PFSK-1 (cell line): ENCODE measurements around the gene SLC25A1.

ENCODE experiments used
- FOXP2 ChIP-seq: optimal IDR thresholded peaks from 2 replicates; pipeline ENCODE3; 2011; ENCODE audit warnings: borderline replicate concordance, control low read depth, inconsistent platforms; ENCODE audit not compliant: insufficient read depth; ENCODE audit errors: extremely low read length, extremely low read depth
- POLR2AphosphoS5 ChIP-seq: IDR thresholded peaks from 2 replicates; pipeline ENCODE4 v1.6.1; 2012; ENCODE audit warnings: low read depth, mild to moderate bottlenecking, control low read depth, low read length, moderate library complexity
- REST ChIP-seq, 2 experiments: IDR thresholded peaks; 2 replicates each; pipeline versions ENCODE4 v1.6.1 to v1.8.0; 2011 to 2012; ENCODE audit warnings: low read depth in 2 of 2, low read length in 2 of 2, control low read depth in 1 of 2, inconsistent platforms in 1 of 2, mild to moderate bottlenecking in 1 of 2, moderate library complexity in 1 of 2; ENCODE audit not compliant: insufficient read depth in 1 of 2
- SIN3A ChIP-seq: IDR thresholded peaks from 2 replicates; pipeline ENCODE4 v1.6.1; 2012; ENCODE audit warnings: mild to moderate bottlenecking, low read length, moderate library complexity, borderline replicate concordance; ENCODE audit not compliant: insufficient read depth
- TAF1 ChIP-seq: IDR thresholded peaks from 2 replicates; pipeline ENCODE4 v1.6.1; 2012; ENCODE audit warnings: low read length, control low read depth, borderline replicate concordance; ENCODE audit not compliant: insufficient read depth

Gene SLC25A1

GRCh38 chr22:19207884-19208283 is 29.3 kb upstream of the SLC25A1 start:
- no peak for TF ChIP-seq TAF1
- no peak for TF ChIP-seq REST (IDR thresholded peaks at IDR 0.05; ENCODE audit: insufficient read depth in 1 of 2, low read depth in 2 of 2, low read length in 2 of 2)
- no peak for TF ChIP-seq SIN3A
- TF ChIP-seq POLR2AphosphoS5 = no peak
- no peak for TF ChIP-seq FOXP2

- TF ChIP-seq SIN3A (no peak), POLR2AphosphoS5 (no peak), REST (IDR thresholded peaks at IDR 0.05; ENCODE audit: insufficient read depth in 1 of 2, low read depth in 2 of 2, low read length in 2 of 2) (no peak), FOXP2 (no peak), TAF1 (no peak)
Observed at GRCh38 chr22:19207401-19207808, 28.9 kb upstream of the SLC25A1 start.

- TF ChIP-seq FOXP2 = no peak
- no peak for TF ChIP-seq TAF1
- no peak for TF ChIP-seq SIN3A
- no peak for TF ChIP-seq REST (IDR thresholded peaks at IDR 0.05; ENCODE audit: insufficient read depth in 1 of 2, low read depth in 2 of 2, low read length in 2 of 2)
- TF ChIP-seq POLR2AphosphoS5 = no peak
Observed at GRCh38 chr22:19206287-19206686, 27.8 kb upstream of the SLC25A1 start.

GRCh38 chr22:19204640-19205039 is 26.1 kb upstream of the SLC25A1 start:
- TF ChIP-seq FOXP2 (no peak), SIN3A (no peak), TAF1 (no peak), POLR2AphosphoS5 (no peak), REST (IDR thresholded peaks at IDR 0.05; ENCODE audit: insufficient read depth in 1 of 2, low read depth in 2 of 2, low read length in 2 of 2) (no peak)

- TF ChIP-seq TAF1 = no peak
- no peak for TF ChIP-seq POLR2AphosphoS5
- no peak for TF ChIP-seq SIN3A
- TF ChIP-seq REST (IDR thresholded peaks at IDR 0.05; ENCODE audit: insufficient read depth in 1 of 2, low read depth in 2 of 2, low read length in 2 of 2) = no peak
- TF ChIP-seq FOXP2 = no peak
Observed at GRCh38 chr22:19203834-19204233, 25.3 kb upstream of the SLC25A1 start.
